DMS 273 (cell line): ENCODE results near the gene PLGLB1.
"Not testable (repeated sequence)": the region's sequence is repeated elsewhere in the genome, so short reads cannot be mapped to it uniquely, and the experiment has no call there.

Source experiments
- DNase-seq: peaks from one replicate; lab custom pipeline; 2025; ENCODE audit not compliant: unreplicated experiment; lab: John Stamatoyannopoulos, UW

Gene PLGLB1

DNA sequence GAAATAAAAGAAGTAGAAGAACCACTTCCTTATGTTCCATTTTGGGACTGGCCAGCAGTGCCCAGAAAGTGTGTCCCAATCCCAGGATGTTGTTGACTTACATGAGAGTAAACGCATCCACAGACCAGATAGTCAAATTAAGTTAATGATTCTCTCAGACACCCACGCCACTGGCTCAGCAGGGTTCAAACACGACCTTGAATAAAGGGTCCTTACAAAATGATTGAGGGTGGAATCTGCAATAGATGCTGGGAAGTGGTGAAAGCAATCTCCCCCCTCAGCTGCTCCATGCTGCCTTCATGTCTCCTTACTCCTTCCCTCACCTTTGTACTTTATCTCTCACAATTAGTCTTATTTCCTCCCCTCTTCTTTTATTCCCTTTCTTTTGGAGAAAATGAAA lies at the start of gene PLGLB1:
PLGLB1 (minus strand) TSS at position 101 of the 400 bp plus-strand sequence; CDS start at position 40, 61 bp downstream.
- not testable (repeated sequence) for DNase-seq

DNA sequence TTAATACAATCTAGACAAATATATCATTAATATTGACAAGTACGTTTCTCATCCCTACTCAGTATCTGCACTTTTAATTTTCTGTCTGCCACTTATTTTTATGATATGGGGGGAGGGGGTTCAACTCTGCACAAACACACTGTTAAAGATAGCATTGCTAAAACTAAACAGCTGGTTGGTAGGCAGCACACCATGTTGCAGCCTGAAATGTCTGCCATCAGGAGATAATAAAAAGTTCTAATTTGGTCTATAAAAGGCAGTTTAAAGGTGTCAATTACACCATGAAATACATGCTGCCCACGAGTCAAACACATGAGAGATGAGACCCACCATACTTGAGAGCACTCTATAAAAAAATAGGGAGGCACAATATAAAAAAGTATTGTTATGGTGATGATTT lies 42.7 kb upstream of the PLGLB1 start:
- not testable (repeated sequence) for DNase-seq

- not testable (repeated sequence) for DNase-seq
These were observed 41.8 kb upstream of the PLGLB1 start for GRCh38 chr2:87063431-87063830.

- DNase-seq, result not testable (repeated sequence)
These were observed 39.9 kb upstream of the PLGLB1 start for GRCh38 chr2:87061519-87061918.

- not testable (repeated sequence) for DNase-seq
These were observed 36.0 kb upstream of the PLGLB1 start for GRCh38 chr2:87057606-87058005.

DNA sequence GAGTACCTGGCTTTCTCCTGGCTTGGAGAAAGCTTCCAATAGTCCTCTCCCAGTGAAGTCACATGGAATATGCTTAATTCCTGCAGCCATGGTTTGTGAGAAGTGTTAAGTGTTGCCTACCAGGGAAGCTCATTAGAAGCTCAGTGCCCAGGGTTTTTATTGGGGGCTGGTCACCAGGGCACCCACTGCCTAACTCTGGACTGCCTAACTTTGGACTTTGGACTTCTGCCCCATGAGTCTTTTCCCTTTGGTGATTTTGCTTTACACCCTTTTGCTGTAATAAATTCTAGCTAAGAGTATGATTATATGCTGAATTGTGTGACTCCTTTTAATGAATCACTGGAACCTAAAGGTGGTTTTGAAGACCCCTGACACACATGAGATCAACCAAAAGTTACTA lies 35.2 kb upstream of the PLGLB1 start:
- DNase-seq, result not testable (repeated sequence)

GRCh38 chr2:87056435-87056834 lies 34.8 kb upstream of the PLGLB1 start:
- not testable (repeated sequence) for DNase-seq

- not testable (repeated sequence) for DNase-seq
These were observed 32.7 kb upstream of the PLGLB1 start for GRCh38 chr2:87054375-87054774.

GRCh38 chr2:87041321-87041978 lies 19.8 kb upstream of the PLGLB1 start:
- not testable (repeated sequence) for DNase-seq

DNA sequence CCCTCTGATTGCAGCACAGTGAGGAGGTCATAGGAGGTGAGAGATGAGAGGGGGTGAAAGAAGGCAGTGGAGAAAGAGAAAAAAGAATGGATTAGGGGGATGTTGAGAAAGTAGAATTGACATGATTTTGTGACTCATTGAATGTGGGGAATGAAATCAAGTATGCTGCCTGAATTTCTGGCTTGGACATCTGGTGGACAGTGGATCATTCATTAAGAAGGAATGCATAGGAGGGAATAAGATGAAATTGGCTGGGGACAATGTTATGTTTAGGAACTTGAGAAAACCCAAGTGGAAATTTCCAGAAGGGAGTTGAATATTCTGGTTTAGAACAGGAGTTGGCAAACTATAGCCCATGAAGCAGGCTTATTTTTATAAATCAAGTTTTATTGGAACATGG lies 7.0 kb upstream of the PLGLB1 start:
- not testable (repeated sequence) for DNase-seq

GRCh38 chr2:87026816-87027215 lies 5.2 kb upstream of the PLGLB1 start:
- not testable (repeated sequence) for DNase-seq

- DNase-seq, result not testable (repeated sequence)
These were observed 4.3 kb upstream of the PLGLB1 start for GRCh38 chr2:87025927-87026326.

DNA sequence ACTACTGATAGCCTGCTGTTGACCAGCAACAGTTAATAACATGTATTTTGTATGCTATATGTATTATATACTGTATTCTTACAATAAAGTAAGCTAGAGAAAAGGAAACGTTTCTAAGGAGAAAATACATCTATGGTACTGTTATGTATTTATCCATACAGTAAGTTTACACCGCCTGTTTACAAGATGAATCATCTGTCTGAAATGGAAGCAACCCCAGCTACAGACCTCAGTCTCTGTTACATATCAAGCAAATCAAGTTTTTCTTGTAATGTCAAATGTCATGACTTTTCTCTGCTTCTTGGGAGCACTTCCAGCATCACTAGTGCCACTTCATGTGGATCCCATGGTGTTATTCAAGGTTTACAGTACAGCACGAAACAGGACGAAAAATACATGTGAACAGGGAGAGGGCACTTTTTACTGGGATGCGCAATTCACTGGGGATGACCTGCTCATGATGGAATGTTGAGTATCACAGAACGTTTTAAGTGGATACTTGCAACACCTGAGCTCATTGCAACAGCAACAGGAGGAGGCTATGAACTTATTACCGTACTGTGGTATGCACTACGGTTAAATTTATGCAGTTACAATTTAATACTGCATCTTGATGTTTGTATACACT lies 2.5 kb upstream of the PLGLB1 start:
- DNase-seq, result not testable (repeated sequence)

- not testable (repeated sequence) for DNase-seq
These were observed 601 bp downstream of the PLGLB1 start for GRCh38 chr2:87021043-87021442.

GRCh38 chr2:87019053-87019452 lies 2.6 kb downstream of the PLGLB1 start:
- not testable (repeated sequence) for DNase-seq

DNA sequence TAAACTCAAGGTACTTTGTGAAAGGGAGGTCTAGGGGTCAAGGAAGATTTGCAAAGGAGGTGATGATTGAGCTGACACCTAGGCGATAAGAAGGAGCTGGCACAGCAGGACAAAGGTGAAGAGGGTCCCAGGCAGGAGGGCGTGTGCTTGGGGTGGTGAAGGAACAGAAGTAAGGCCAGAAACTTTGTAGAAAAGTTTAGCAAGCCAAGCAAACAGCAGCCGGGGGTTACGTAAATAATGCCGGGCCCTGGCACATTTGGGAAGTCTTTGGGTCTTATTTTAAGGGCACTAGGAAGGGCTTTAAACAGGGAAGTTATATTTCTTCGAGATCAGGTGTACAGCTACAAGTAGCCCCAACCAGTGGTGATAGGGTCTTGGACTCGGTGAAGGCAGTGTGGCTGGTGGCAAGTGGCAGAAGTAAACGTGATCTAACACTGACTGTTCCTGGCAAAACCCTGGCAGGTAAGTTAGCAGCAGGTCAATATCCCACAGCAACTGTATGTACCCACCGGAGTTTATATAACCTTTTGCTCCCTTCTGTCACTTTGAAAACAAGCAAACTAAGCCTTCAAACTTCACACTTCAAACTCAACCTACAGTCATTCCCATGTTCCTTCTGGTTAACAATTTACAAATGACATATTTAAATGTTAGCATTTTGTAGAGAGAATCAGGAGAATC lies 7.0 kb downstream of the PLGLB1 start:
- not testable (repeated sequence) for DNase-seq

DNA sequence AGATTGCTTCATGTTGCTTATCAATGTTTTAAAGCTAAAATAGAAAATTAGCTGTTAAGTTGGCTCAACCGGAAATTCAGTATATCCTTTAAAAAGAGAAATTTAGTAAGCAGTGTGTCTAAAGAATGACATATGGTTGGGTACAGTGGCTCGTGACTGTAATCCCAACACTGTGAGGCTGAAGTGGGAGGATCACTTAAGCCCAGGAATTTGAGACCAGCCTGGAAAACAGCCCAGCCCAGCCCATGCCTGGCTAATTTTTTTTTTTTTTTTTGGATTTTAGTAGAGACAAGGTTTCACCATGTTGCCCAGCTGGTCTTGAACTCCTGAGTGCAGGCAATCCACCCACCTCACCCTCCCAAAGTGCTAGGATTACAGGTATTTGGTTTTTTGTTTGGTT lies 17.2 kb downstream of the PLGLB1 start:
- DNase-seq, result not testable (repeated sequence)
